Measurements from ENCODE around the gene IQCM.

Gene IQCM

GRCh38 chr4:149322203-149322602 lies 493.4 kb downstream of the IQCM start:
- no peak for DNase-seq (ENCODE audit: low read depth in 3 of 3, low spot score in 1 of 3)

- no peak for DNase-seq (ENCODE audit: low read depth in 3 of 3, low spot score in 1 of 3)
These were observed 494.2 kb downstream of the IQCM start for GRCh38 chr4:149321438-149321837.

- no peak for DNase-seq (ENCODE audit: low read depth in 3 of 3, low spot score in 1 of 3)
These were observed 504.6 kb downstream of the IQCM start for GRCh38 chr4:149311076-149311475.

- no peak for DNase-seq (ENCODE audit: low read depth in 3 of 3, low spot score in 1 of 3)
These were observed 509.1 kb downstream of the IQCM start for GRCh38 chr4:149306537-149306936.

Measured in stimulated activated CD4-positive, alpha-beta T cell treated with anti-CD3 and anti-CD28 coated beads, TNF-alpha, amount 100 ng/mL, for 1 hour (primary cell).